Smooth muscle cell (in vitro differentiated cells): Measurements from ENCODE around the gene CEP350. TPM values are rescaled to one million over a fixed set of nuclear protein-coding genes. Genes with fewer than 3 reads are reported as not detected.

Source experiments
- DNase-seq: peaks from one replicate; lab custom pipeline; 2025; ENCODE audit not compliant: unreplicated experiment; lab: John Stamatoyannopoulos, UW
- H2AFZ ChIP-seq: fragments of 200-600 bp; sonication (generic); 2 replicates; pipeline ENCODE4 v1.6.0; 2016; ENCODE audit warnings: antibody characterized with exemption, low read depth, mild to moderate bottlenecking
- H3F3A ChIP-seq: fragments of 200-600 bp; sonication (generic); 2 replicates; pipeline ENCODE4 v1.6.0; 2017; ENCODE audit warnings: antibody characterized with exemption, low read depth
- H3K27ac ChIP-seq: fragments of 200-600 bp; sonication (generic); 2 replicates; pipeline ENCODE4 v1.5.1; 2016; ENCODE audit warnings: low read depth, mild to moderate bottlenecking
- H3K27me3 ChIP-seq: fragments of 200-600 bp; sonication (generic); 2 replicates; pipeline ENCODE4 v1.6.1; 2016; ENCODE audit warnings: low read depth, mild to moderate bottlenecking
- H3K36me3 ChIP-seq: fragments of 200-600 bp; sonication (generic); 2 replicates; pipeline ENCODE4 v1.5.1; 2016; ENCODE audit warnings: low read depth
- H3K4me1 ChIP-seq: fragments of 200-600 bp; sonication (generic); 2 replicates; pipeline ENCODE4 v1.5.1; 2016; ENCODE audit warnings: low read depth
- H3K4me2 ChIP-seq: fragments of 200-600 bp; sonication (generic); 2 replicates; pipeline ENCODE4 v1.6.0; 2016; ENCODE audit warnings: mild to moderate bottlenecking
- H3K4me3 ChIP-seq: fragments of 200-600 bp; sonication (generic); 2 replicates; pipeline ENCODE4 v1.5.1; 2016; ENCODE audit warnings: mild to moderate bottlenecking
- H3K79me2 ChIP-seq: fragments of 200-600 bp; sonication (generic); 2 replicates; pipeline ENCODE4 v1.6.0; 2016; ENCODE audit warnings: low read depth, mild to moderate bottlenecking
- H3K9ac ChIP-seq: fragments of 200-600 bp; sonication (generic); 2 replicates; pipeline ENCODE4 v1.6.0; 2016; ENCODE audit warnings: low read depth
- H3K9me3 ChIP-seq: fragments of 200-600 bp; sonication (generic); replicated peaks from 2 replicates; pipeline ENCODE4 v1.5.1; 2016; ENCODE audit warnings: low read depth
- H4K20me1 ChIP-seq: fragments of 200-600 bp; sonication (generic); 2 replicates; pipeline ENCODE4 v1.6.0; 2016; ENCODE audit warnings: low read depth
- WGBS: methylation state at CpG from one replicate; pipeline ENCODE4 v1.1.7; 2016; ENCODE audit warnings: low lambda C conversion rate; 5-methylcytosine and 5-hydroxymethylcytosine counted together
- polyA plus RNA-seq: library from polyadenylated mRNA; unstranded; fragments of >200 nt; fragmentation: Nextera tagmentation; extraction: Ambion mirVana; gene quantifications from 2 replicates; pipeline ENCODE4 v1.2.1, GENCODE V29; 2016
- total RNA-seq: library from RNA; depleted of rRNA; stranded (reverse); fragments of >200 nt; gene quantifications from 2 replicates; pipeline ENCODE4 v1.2.3, GENCODE V29; 2014
- TF ChIP-seq, protein P1 (sequence below): fragments of 200-600 bp; sonication (generic); IDR thresholded peaks from 2 replicates; pipeline ENCODE4 v1.5.1; 2017; ENCODE audit warnings: borderline replicate concordance, mild to moderate bottlenecking, antibody characterized with exemption; ENCODE audit not compliant: insufficient read depth, poor library complexity, severe bottlenecking

The CEP350 gene
- total and polyA plus RNA-seq, 2 experiments from 2014 or later = 17.0 to 35.9 TPM

DNA sequence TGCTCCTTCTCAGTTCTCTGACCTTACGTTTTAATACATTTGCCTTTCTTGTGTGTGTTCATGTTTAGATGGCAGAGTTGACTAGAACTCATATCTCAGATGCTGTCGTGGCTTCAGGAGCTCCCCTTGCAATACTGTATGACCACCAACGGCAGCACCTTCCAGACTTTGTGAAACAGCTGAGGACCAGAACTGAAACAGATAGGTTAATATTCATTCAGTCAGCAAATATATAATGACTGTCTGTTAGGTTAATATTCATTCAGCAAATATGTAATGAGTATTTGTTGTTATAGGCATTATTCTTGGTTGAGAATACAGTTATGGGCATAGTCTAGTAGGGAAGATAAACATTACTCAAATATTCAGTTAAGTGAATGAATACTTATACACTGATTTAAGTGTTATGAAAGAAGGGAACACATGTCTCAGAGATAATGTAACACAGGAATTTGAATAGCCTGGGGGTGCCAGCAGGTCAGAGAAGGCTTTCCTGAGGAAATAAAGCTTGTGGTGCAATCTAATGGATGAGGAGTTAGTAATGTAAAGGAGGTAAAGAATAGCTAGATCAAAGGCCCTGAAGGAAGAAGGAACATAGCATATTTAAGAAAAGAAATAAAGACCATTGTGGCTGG is 88.5 kb downstream of the CEP350 start:
- TF ChIP-seq, protein P1, sequence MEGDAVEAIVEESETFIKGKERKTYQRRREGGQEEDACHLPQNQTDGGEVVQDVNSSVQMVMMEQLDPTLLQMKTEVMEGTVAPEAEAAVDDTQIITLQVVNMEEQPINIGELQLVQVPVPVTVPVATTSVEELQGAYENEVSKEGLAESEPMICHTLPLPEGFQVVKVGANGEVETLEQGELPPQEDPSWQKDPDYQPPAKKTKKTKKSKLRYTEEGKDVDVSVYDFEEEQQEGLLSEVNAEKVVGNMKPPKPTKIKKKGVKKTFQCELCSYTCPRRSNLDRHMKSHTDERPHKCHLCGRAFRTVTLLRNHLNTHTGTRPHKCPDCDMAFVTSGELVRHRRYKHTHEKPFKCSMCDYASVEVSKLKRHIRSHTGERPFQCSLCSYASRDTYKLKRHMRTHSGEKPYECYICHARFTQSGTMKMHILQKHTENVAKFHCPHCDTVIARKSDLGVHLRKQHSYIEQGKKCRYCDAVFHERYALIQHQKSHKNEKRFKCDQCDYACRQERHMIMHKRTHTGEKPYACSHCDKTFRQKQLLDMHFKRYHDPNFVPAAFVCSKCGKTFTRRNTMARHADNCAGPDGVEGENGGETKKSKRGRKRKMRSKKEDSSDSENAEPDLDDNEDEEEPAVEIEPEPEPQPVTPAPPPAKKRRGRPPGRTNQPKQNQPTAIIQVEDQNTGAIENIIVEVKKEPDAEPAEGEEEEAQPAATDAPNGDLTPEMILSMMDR = no peak
- Histone ChIP-seq H2AFZ (no peak overlapping the region), H3K36me3 (peaks cover 43% of the 10 kb centered on the region), H3K27me3 (no peaks in the 10 kb centered on the region), H3K9ac (no peak overlapping the region), H3K9me3 (no peaks in the 10 kb centered on the region), H3F3A (no peaks in the 10 kb centered on the region), H4K20me1 (no peaks in the 10 kb centered on the region), H3K4me3 (no peak overlapping the region), H3K4me1 (no peaks in the 10 kb centered on the region), H3K4me2 (no peak overlapping the region), H3K27ac (no peak overlapping the region), H3K79me2 (no peaks in the 10 kb centered on the region)
- no peak for DNase-seq
- WGBS = 99% methylated on average over 3 of the region's 3 CpGs

- H3K79me2 ChIP-seq = no peaks in the 10 kb centered on the region
- H2AFZ ChIP-seq = no peak overlapping the region
- TF ChIP-seq, protein P1 = no peak
- H3F3A ChIP-seq = no peaks in the 10 kb centered on the region
- H3K27ac ChIP-seq = no peak overlapping the region
- H3K9ac ChIP-seq = no peak overlapping the region
- H4K20me1 ChIP-seq = no peaks in the 10 kb centered on the region
- DNase-seq = no peak
- H3K4me2 ChIP-seq = no peak overlapping the region
- H3K4me3 ChIP-seq = no peak overlapping the region
- H3K36me3 ChIP-seq = peaks cover 41% of the 10 kb centered on the region
- H3K27me3 ChIP-seq = no peaks in the 10 kb centered on the region
- H3K4me1 ChIP-seq = no peaks in the 10 kb centered on the region
- H3K9me3 ChIP-seq = no peaks in the 10 kb centered on the region
These were observed 89.2 kb downstream of the CEP350 start for GRCh38 chr1:180043785-180044184.

DNA sequence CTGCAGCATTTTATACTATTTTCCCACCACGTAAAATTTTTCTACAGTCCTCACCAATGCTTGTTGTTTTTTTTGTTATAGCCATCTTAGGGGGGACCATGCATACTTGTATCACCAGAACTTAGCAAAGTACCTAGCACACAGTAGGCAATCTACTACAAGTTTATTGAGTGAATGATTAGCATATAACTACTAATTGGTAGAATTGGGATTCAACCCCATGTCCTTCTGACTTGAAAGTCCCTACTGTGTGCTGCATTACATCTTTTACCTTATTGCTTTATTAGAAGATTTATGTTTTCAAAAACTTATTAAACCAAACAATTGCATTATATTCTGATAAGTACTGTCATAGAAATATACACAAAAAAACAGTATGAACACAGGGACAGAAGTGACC is 92.1 kb downstream of the CEP350 start:
- peaks cover 48% of the 10 kb centered on the region for H3K36me3 ChIP-seq
- no peaks in the 10 kb centered on the region for H3K9me3 ChIP-seq
- no peaks in the 10 kb centered on the region for H3K27me3 ChIP-seq
- no peak overlapping the region for H3K9ac ChIP-seq
- DNase-seq = no peak
- WGBS = 93% methylated on average over 1 of the region's 1 CpG
- no peaks in the 10 kb centered on the region for H3K79me2 ChIP-seq
- no peak overlapping the region for H3K4me3 ChIP-seq
- H3K4me2 ChIP-seq = no peak overlapping the region
- H3F3A ChIP-seq = no peaks in the 10 kb centered on the region
- TF ChIP-seq, protein P1 = no peak
- H3K4me1 ChIP-seq = no peaks in the 10 kb centered on the region
- H3K27ac ChIP-seq = no peak overlapping the region
- no peaks in the 10 kb centered on the region for H4K20me1 ChIP-seq
- no peak overlapping the region for H2AFZ ChIP-seq
